HL-60 (cell line): Measurements from ENCODE around the gene RFX8.

Source experiments
- CTCF ChIP-seq: IDR thresholded peaks from one replicate; pipeline ENCODE4 v1.5.1; 2011; ENCODE audit warnings: low read length, control low read depth, inconsistent platforms; ENCODE audit not compliant: insufficient read depth
- POLR2AphosphoS5 ChIP-seq: IDR thresholded peaks from 2 replicates; pipeline ENCODE4 v1.6.1; 2012; ENCODE audit warnings: low read depth
- REST ChIP-seq: IDR thresholded peaks from 2 replicates; pipeline ENCODE4 v1.6.1; 2012; ENCODE audit warnings: low read depth; ENCODE audit not compliant: insufficient replicate concordance

GRCh38 chr2:101360232-101360631, 114.7 kb downstream of the RFX8 start:
- TF ChIP-seq CTCF (no peak), REST (no peak), POLR2AphosphoS5 (no peak)
